ENCODE measurements around the gene WDR53. TPM values are rescaled to one million over a fixed set of nuclear protein-coding genes. Genes with fewer than 3 reads are reported as not detected.

Gene WDR53
- total RNA-seq, 2 donors from 2014 or later, result 15.1 to 23.0 TPM

GRCh38 chr3:196611761-196612483, 43.6 kb upstream of the WDR53 start:
- Histone ChIP-seq H3K9me3 (ENCODE audit: control insufficient read depth, low read length) (no peaks in the 10 kb centered on the region), H3K4me3 (ENCODE audit: low read length) (no peak overlapping the region), H3K27ac (ENCODE audit: low read depth, low read length) (no peak overlapping the region), H3K36me3 (ENCODE audit: control insufficient read depth, insufficient read depth, low read length) (no peaks in the 10 kb centered on the region), H3K27me3 (ENCODE audit: control insufficient read depth, insufficient read depth, low read length, poor library complexity, severe bottlenecking) (no peaks in the 10 kb centered on the region), H3K9ac (ENCODE audit: extremely low read depth, low read length, poor library complexity, severe bottlenecking) (no peak overlapping the region), H3K4me1 (ENCODE audit: control insufficient read depth, insufficient read depth, low read length) (no peaks in the 10 kb centered on the region)
- DNase-seq, result peak; percentile 53
- no peaks in the 10 kb centered on the region for H3K36me3 Mint-ChIP-seq (ENCODE audit: low read depth)
- TF ChIP-seq CTCF (conservative IDR thresholded peaks at IDR 0.05), result no peak
- H3K4me3 Mint-ChIP-seq, result no peak overlapping the region
- no peak overlapping the region for H3K27ac Mint-ChIP-seq
- no peaks in the 10 kb centered on the region for H3K27me3 Mint-ChIP-seq (ENCODE audit: insufficient read depth)
- WGBS, 2 experiments (ENCODE audit: insufficient coverage in 1 of 2, insufficient read length in 1 of 2), result 92% methylated on average over 3 to 10 of the region's 10 CpGs
- peaks cover 13% of the 10 kb centered on the region for H3K4me1 Mint-ChIP-seq
- no peaks in the 10 kb centered on the region for H3K9me3 Mint-ChIP-seq

GRCh38 chr3:196609805-196610515, 41.6 kb upstream of the WDR53 start:
- Histone ChIP-seq H3K4me1 (ENCODE audit: control insufficient read depth, insufficient read depth, low read length) (no peaks in the 10 kb centered on the region), H3K27ac (ENCODE audit: low read depth, low read length) (no peak overlapping the region)
- H3K27ac Mint-ChIP-seq, result no peak overlapping the region

GRCh38 chr3:196609343-196609775, 41.0 kb upstream of the WDR53 start:
- H3K4me3 Mint-ChIP-seq, result no peak overlapping the region
- no peak overlapping the region for H3K9ac ChIP-seq (ENCODE audit: extremely low read depth, low read length, poor library complexity, severe bottlenecking)
- no peaks in the 10 kb centered on the region for H3K4me1 ChIP-seq (ENCODE audit: control insufficient read depth, insufficient read depth, low read length)
- no peaks in the 10 kb centered on the region for H3K9me3 ChIP-seq (ENCODE audit: control insufficient read depth, low read length)
- H3K36me3 ChIP-seq (ENCODE audit: control insufficient read depth, insufficient read depth, low read length), result no peaks in the 10 kb centered on the region
- 40 to 56% methylated on average over 2 to 5 of the region's 5 CpGs for WGBS, 2 experiments (ENCODE audit: insufficient coverage in 1 of 2, insufficient read length in 1 of 2)
- H3K4me3 ChIP-seq (ENCODE audit: low read length), result no peak overlapping the region
- no peak overlapping the region for H3K27ac Mint-ChIP-seq
- peak; percentile 94 for TF ChIP-seq CTCF (conservative IDR thresholded peaks at IDR 0.05)
- peaks cover 13% of the 10 kb centered on the region for H3K4me1 Mint-ChIP-seq
- H3K27me3 Mint-ChIP-seq (ENCODE audit: insufficient read depth), result no peaks in the 10 kb centered on the region
- H3K27me3 ChIP-seq (ENCODE audit: control insufficient read depth, insufficient read depth, low read length, poor library complexity, severe bottlenecking), result no peaks in the 10 kb centered on the region
- peak; percentile 98 for DNase-seq
- no peaks in the 10 kb centered on the region for H3K9me3 Mint-ChIP-seq
- H3K36me3 Mint-ChIP-seq (ENCODE audit: low read depth), result no peaks in the 10 kb centered on the region
- H3K27ac ChIP-seq (ENCODE audit: low read depth, low read length), result no peak overlapping the region

More at GRCh38 chr3:196609805-196610515, 41.6 kb upstream of the WDR53 start:
- DNase-seq, result no peak
- Mint-ChIP-seq H3K9me3 (no peaks in the 10 kb centered on the region), H3K4me1 (peaks cover 13% of the 10 kb centered on the region), H3K36me3 (ENCODE audit: low read depth) (no peaks in the 10 kb centered on the region), H3K4me3 (no peak overlapping the region), H3K27me3 (ENCODE audit: insufficient read depth) (no peaks in the 10 kb centered on the region)
- Histone ChIP-seq H3K9ac (ENCODE audit: extremely low read depth, low read length, poor library complexity, severe bottlenecking) (no peak overlapping the region), H3K4me3 (ENCODE audit: low read length) (no peak overlapping the region), H3K27me3 (ENCODE audit: control insufficient read depth, insufficient read depth, low read length, poor library complexity, severe bottlenecking) (no peaks in the 10 kb centered on the region), H3K36me3 (ENCODE audit: control insufficient read depth, insufficient read depth, low read length) (no peaks in the 10 kb centered on the region), H3K9me3 (ENCODE audit: control insufficient read depth, low read length) (no peaks in the 10 kb centered on the region)
- WGBS, 2 experiments (ENCODE audit: insufficient coverage in 1 of 2, insufficient read length in 1 of 2), result 92 to 100% methylated on average over 1 to 6 of the region's 6 CpGs
- TF ChIP-seq CTCF (conservative IDR thresholded peaks at IDR 0.05), result no peak

All from endodermal cell (in vitro differentiated cells).